ENCODE results near the gene TP53BP2.
A peak's percentile ranks its signal among the peaks of the same experiment; 100 is the strongest.

The TP53BP2 gene

GRCh38 chr1:223763251-223763650 is 82.5 kb downstream of the TP53BP2 start:
- no peak for DNase-seq (ENCODE audit: low read depth)

GRCh38 chr1:223761411-223761810 is 84.3 kb downstream of the TP53BP2 start:
- no peak for DNase-seq (ENCODE audit: low read depth)

- no peak for DNase-seq (ENCODE audit: low read depth)
Observed at GRCh38 chr1:223760833-223761232, 84.9 kb downstream of the TP53BP2 start.

DNA sequence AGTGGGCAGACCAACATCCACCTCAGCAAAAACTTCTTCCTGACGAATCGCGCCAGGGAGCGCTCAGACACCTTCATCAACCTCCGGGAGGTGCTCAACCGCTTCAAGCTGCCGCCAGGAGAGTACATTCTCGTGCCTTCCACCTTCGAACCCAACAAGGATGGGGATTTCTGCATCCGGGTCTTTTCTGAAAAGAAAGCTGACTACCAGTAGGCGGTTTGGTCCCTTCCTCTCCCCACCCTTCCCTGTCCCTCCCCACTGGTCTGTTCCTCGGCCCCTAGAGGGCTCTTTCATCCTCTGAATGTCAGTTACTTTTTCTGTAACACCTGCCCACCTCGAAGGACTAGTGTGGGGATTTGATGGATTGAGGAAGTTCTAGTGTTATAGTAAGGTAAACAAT is 86.5 kb downstream of the TP53BP2 start:
- DNase-seq (ENCODE audit: low read depth): no peak

- no peak for DNase-seq (ENCODE audit: low read depth)
Observed at GRCh38 chr1:223758734-223759133, 87.0 kb downstream of the TP53BP2 start.

- no peak for DNase-seq (ENCODE audit: low read depth)
Observed at GRCh38 chr1:223756806-223757700, 88.7 kb downstream of the TP53BP2 start.

DNA sequence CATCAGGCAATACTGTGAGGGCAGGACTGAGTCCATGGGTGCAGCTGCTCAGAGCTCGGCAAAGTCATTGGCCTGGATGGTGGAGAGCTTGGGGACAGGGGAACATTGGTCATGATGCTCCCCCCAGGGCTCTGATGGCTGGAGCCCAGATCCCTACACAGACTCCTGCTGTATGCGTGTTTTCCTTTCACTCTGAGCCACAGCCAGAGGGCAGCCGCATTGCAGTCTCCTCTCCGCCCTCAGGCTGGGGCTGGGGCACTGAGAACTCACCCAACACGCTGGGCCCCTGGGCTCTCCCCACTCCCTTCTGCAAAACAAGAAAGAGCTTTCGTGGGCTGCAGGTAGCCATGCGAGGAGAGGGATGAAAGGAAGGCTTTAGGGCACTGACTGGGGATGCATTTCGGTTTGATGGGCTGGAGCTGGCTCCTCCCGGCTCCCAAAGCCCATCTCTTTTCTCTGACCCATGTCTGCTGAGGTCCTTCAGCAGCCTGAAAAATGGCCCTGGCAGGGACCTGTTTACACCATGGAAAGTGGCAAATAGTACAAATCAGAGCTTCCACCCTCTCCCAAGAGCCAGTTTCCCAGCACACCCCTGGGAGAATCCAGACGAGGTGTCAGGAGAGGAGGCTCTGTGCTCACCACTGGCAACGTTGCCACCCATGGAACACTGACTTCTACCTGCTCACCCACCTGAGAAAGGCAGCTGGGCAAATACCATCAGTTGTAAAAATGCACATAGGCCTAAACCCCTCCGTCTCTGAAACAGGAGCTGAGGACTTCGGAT is 89.6 kb downstream of the TP53BP2 start:
- no peak for DNase-seq (ENCODE audit: low read depth)

- DNase-seq (ENCODE audit: low read depth): no peak
Observed at GRCh38 chr1:223755432-223755792, 90.3 kb downstream of the TP53BP2 start.

DNA sequence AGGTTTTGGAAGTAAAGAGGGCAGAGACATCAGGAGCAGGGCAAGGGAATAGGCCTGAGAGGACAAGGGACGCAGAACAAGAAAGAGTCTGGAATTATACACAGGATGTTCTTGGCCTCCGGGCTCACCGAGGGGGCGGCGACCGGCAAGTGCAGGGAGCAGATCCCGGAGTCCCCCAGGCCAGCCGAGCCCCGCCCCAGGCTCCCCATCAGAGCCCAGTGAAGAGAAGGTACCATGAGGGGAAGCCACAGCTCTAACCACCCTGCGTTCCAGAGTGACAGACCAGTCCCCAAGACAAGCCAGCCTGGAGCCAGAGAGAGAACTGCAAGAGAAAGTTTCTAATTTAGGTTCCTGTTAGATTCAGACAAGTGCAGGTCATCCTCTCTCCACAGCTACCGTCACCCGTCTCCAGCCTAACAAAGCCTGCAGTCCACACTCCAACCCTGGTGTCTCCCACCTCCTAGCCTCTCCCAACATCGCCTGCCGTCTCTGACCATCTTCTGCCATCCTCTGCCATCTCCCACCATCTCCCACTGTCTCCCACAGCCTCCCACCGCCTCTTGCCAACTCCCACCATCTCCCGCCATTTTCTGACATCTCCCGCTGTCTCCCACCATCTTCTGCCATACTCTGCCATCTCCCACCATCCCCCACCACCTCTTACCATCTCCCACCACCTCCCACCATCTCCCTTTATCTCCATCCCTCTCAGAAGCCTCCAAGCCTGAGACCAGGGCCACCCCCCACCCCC is 90.9 kb downstream of the TP53BP2 start:
- no peak for DNase-seq (ENCODE audit: low read depth)

DNA sequence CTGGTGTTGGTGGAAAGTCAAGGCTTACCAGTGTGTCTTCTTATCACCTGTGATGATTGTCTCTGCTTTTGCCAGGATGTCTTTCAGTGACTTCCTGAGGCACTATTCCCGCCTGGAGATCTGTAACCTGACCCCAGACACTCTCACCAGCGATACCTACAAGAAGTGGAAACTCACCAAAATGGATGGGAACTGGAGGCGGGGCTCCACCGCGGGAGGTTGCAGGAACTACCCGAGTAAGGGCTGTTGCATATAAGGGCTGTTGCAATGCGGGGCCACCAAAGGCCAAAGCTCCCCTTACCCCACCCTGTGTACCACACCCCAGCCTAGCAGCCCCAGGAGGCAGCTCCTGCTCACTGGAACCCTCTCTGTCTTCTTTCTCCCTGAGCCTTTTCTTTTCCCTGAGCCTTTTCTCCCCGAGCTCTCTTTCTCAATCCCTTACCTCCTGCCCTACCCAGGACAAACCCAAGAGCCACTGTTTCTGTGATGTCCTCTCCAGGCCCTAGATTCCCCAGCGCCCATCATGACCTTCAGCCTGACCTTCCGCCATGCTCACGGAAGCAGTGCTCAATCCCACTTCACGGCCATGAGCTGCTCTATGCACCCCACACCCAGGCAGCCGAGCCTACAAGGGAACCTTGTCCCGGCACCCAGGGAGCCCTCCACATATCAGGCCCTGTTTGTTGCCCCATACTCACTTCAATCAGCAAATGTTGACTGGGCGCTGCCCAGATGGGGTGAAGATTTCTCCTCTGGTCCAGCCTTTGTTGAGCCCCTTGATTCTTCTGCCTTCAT is 92.8 kb downstream of the TP53BP2 start:
- DNase-seq (ENCODE audit: low read depth): no peak

DNA sequence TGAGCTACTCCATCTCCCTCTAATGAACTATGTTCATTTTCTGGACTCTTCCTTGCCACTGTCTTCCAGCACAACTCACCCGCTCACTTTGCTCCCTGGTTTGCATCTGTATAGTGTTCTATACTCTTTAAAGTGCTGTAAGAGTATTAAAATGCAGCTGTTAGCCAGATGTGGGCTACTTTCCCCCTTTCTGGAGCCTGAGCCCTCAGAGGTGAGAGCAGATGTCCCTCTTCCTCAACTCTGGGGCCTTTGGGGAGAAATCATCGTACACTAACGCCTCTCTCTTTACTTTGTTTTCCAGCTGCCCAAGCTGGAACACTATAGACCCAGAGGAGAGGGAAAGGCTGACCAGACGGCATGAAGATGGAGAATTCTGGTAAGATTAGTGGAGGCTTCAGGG is 94.1 kb downstream of the TP53BP2 start:
- no peak for DNase-seq (ENCODE audit: low read depth)

GRCh38 chr1:223750730-223751570 is 94.8 kb downstream of the TP53BP2 start:
- DNase-seq (ENCODE audit: low read depth): no peak

- DNase-seq (ENCODE audit: low read depth): peak; percentile 58
Observed at GRCh38 chr1:223748773-223749733, 96.7 kb downstream of the TP53BP2 start.

DNA sequence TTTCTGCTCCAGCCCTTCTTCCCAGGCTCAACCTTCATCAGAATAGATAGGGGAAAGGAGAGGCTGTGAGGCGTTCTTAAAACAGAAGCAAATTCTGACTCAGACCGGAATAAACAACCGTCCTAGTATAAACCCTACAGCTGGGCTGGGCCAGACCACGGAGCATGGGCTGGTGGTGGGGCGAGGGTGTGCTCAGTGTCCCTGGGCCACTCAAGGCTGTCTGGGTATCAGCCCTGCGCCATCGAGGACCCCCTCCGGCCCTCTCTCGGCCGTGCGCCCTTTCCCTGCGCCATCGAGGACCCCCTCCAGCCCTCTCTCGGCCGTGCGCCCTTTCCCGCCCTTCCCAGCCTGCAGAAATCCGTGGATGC is 97.4 kb downstream of the TP53BP2 start:
- DNase-seq (ENCODE audit: low read depth): peak; percentile 79

DNA sequence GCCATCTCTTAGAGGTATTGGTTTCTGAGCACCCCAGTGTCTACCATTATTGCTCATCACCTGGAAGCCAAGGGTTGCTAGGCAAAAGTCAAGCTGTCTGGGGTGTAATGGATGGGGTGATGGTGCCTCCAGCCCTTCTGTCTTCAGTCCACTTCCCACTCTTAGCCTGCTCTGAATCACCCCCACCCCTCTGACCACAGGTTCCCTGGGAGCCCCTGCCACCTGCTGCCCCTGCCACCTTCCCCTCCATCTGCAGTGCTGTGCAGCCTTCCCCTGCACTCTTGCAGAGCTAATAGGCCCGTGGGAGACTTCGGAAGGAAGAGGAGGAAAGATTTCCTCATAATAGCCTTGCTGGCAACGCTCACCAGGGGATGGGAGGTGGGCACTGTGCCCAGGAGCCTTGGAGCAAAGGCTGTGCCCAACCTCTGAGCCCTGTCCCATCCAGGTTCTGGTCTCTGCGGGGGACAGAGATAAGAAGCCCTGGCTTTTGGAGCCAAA is 97.9 kb downstream of the TP53BP2 start:
- DNase-seq (ENCODE audit: low read depth): peak; percentile 39

DNA sequence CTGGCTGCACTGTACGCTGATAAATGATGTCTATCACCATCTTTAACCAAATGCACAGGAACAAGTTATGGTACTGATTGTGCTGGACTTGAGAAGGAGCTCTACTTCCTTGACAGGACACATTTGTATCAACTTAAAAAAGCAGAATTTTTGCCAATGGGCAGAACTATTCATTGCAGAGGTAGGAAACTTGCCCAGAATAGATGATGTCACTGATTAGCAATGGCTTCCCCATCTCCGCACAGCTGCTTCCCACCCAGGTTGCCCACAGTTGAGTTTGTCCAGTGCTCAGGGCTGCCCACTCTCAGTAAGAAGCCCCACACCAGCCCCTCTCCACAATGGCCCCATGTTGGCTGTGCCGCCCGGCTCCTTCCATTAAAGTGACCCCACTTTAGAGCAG is 100.0 kb downstream of the TP53BP2 start:
- no peak for DNase-seq (ENCODE audit: low read depth)

DNA sequence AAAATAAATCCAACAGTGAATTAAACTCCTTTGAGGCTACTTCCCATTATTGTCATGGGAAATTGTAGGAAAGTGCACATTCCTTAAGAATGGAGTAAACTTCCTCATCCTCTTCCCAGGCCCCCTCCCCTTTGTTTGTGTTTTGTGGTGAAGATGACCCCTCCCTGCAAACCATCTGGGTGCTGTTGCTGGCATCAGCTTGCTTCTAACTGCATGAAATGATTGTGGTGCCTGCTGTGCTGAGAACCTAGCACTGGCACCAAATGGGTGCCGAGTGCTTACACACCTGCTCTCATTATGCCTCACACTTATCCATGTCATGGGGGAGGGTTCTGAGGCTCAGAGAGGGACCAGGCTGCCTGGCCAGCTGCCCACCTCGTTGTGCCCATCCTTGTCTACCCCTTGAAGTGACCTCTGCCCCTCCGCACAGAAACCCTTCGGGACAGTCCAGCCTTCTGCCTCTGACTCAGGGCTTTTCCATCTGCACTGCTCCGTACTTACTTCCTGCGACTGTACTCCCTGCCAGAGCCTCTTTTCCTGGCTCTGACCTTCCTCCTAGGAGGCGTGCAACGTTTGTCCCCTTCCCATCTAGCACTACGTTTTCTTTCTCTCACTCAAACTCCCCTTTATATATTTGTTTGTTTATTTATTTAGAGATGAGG is 102.8 kb downstream of the TP53BP2 start:
- DNase-seq (ENCODE audit: low read depth): peak; percentile 67

GRCh38 chr1:223741861-223742260 is 103.9 kb downstream of the TP53BP2 start:
- DNase-seq (ENCODE audit: low read depth): peak; percentile 96
